A549 (cell line): ENCODE data around the gene USP6NL.

Experiments used
- HDAC2 ChIP-seq: fragments of 200-600 bp; sonication (generic); IDR thresholded peaks from 2 replicates; pipeline ENCODE4 v1.6.1; 2016
- NR3C1 ChIP-seq: fragments of >200 bp; sonication (Bioruptor Twin); formaldehyde crosslinking; IDR thresholded peaks from 3 replicates; pipeline ENCODE4 v1.6.1; 2017
- PHF8 ChIP-seq: fragments of 200-600 bp; sonication (generic); IDR thresholded peaks from 2 replicates; pipeline ENCODE4 v1.6.1; 2016; ENCODE audit warnings: low read depth, mild to moderate bottlenecking, antibody characterized with exemption, moderate library complexity, borderline replicate concordance

- TF ChIP-seq PHF8 = no peak
- no peak for TF ChIP-seq NR3C1
- no peak for TF ChIP-seq HDAC2
Measured at GRCh38 chr10:11610826-11611247, 613 bp downstream of the USP6NL start.
